Heart right ventricle (tissue), 16 donors: Measurements from ENCODE around the gene GREM2. TPM values are rescaled to one million over a fixed set of nuclear protein-coding genes. Genes with fewer than 3 reads are reported as not detected.

Experiments
- ATAC-seq, 8 donors: fragments of 200-7000 bp; cut with Tn5 transposase; one replicate each; pipeline ENCODE4 v1.9.1; 2020; ENCODE audit warnings: mild to moderate bottlenecking in 8 of 8, moderate library complexity in 8 of 8, moderate number of reproducible peaks in 1 of 8
- DNase-seq, 2 donors: peaks; one replicate each; pipeline ENCODE4 v3.0.0-alpha.2; 2020
- H3K27ac ChIP-seq, 10 donors: fragments of 200-600 bp; sonication (generic) in 2 of 10; one replicate each; pipeline versions ENCODE4 v1.5.0 to v1.8.0; 2020 to 2022; ENCODE audit warnings: mild to moderate bottlenecking in 3 of 10
- H3K27me3 ChIP-seq, 7 donors: fragments of 200-600 bp; one replicate each; pipeline ENCODE4 v1.8.0; 2021 to 2022; ENCODE audit warnings: mild to moderate bottlenecking in 2 of 7
- H3K36me3 ChIP-seq, 9 donors: fragments of 200-600 bp; sonication (generic) in 1 of 9; one replicate each; pipeline versions ENCODE4 v1.5.0 to v1.8.0; 2020 to 2022; ENCODE audit warnings: mild to moderate bottlenecking in 2 of 9
- H3K4me1 ChIP-seq, 9 donors: fragments of 200-600 bp; sonication (generic) in 1 of 9; one replicate each; pipeline versions ENCODE4 v1.5.0 to v1.8.0; 2020 to 2022; ENCODE audit warnings: mild to moderate bottlenecking in 4 of 9
- H3K4me3 ChIP-seq, 10 donors: fragments of 200-600 bp; sonication (generic) in 2 of 10; one replicate each; pipeline versions ENCODE4 v1.5.0 to v1.8.0; 2020 to 2022; ENCODE audit warnings: mild to moderate bottlenecking in 7 of 10, moderate library complexity in 2 of 10
- H3K9me3 ChIP-seq, 11 donors: fragments of 200-600 bp in 10 of 11; sonication (generic) in 2 of 11; one replicate each; pipeline versions ENCODE4 v1.5.0 to v1.8.0; 2013 to 2022; ENCODE audit warnings: mild to moderate bottlenecking in 2 of 11, control low read depth in 1 of 11, moderate library complexity in 1 of 11
- WGBS, 2 donors: extraction: QIAGEN DNeasy Blood & Tissue Kit; methylation state at CpG; one replicate each; pipeline ENCODE4 v1.1.7; 2013; ENCODE audit warnings: inconsistent platforms in 1 of 2; 5-methylcytosine and 5-hydroxymethylcytosine counted together
- intact Hi-C, 10 donors: fragments of 100-400 bp; cut with DNase I; formaldehyde crosslinking; loops; one replicate each; pipeline versions ENCODE4 v1.11.1 to v1.14.2; 2022
- polyA plus RNA-seq, 2 donors: library from polyadenylated mRNA; stranded (reverse); fragments of 200-250 nt; gene quantifications; one replicate each; pipeline ENCODE4 v1.2.3, GENCODE V29; 2013
- total RNA-seq, 10 donors: library from RNA; stranded (reverse); fragmentation: NEBNext Ultra II Directional in 3 of 10; extraction: Animal tissue kit (Norgen Biotek cat#: 25700) in 3 of 10; gene quantifications; one replicate each; pipeline versions ENCODE4 v1.2.1 to v1.2.4, GENCODE V29; 2021 to 2023
- TF ChIP-seq, protein P1 (sequence below), 9 donors: fragments of 200-600 bp; sonication (generic) in 2 of 9; IDR thresholded peaks; one replicate each; pipeline versions ENCODE4 v1.5.0 to v1.8.0; 2021 to 2022; ENCODE audit warnings: antibody characterized with exemption in 9 of 9, mild to moderate bottlenecking in 5 of 9, moderate library complexity in 1 of 9
- donor health status: Arrhythmogenic right ventricular cardiomyopathy.
- donor health status: ischemic (EF 13 %, LVEDD 7.1; RV severe dilation, severe dysfunction).
- donor health status: healthy with polysubstance abuse.
- donor health status: DM: no; HTN: yes; CAD: no.
- donor health status: DM: no; HTN: no; CAD: no.
- donor health status: ischemic (EF 25% LVEDD 6.9; RV normal size, moderate dysfunction).
- donor health status: ischemic (EF 25% LVEDD 5.7; RV mildly dilated, moderate dysfunction).
- donor health status: healthy.
- donor health status: DM: yes; HTN: yes; CAD: no.
- donor health status: Ischemic cardiomyopathy.
- donor health status: ischemic (EF 35%, LVEDD 5.7; RV mildly dilated, moderate dysfunction).
- donor health status: nonischemic (EF 11% LVEDD 7.7; RV severe dilation, severe dysfunction).
- donor health status: DM: yes; HTN: yes; CAD: no.
- donor health status: PGD.
- donor health status: ischemic (EF 29% LVEDD 5.4; RV normal size, mild dysfunction).
- donor health status: nonischemic (EF 23%, LVEDD 6.1; RV moderate dilation, normal function).

The GREM2 gene
- total and polyA plus RNA-seq, 12 donors: 0.01 to 0.25 (median 0.18) TPM; not detected in 8

DNA sequence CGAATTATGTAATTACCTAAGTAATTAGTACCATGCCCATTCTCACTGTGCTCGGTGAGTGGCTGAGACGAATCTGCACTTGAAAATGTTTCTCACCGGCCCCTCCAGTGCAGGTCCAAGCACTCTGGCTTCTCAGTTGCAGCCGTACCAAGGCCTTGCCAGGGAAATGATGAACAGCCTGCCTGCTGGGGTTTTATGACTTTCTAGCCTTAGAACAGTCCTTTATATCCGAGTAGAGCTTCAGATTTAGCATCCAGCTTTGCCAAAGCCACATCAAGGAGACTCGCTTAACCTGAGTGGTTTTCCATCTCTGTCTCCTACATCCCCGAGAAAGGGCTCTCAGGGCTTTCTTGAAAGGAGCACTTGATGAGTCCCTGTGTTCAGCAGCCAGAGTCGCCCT lies 83.4 kb downstream of the GREM2 start:
- H3K27ac ChIP-seq: no peak overlapping the region
- H3K9me3 ChIP-seq: no peaks in the 10 kb centered on the region
- no peaks in the 10 kb centered on the region for H3K27me3 ChIP-seq
- peaks cover 0 to 9% (median 0%) of the 10 kb centered on the region in 9 donors for H3K4me1 ChIP-seq
- H3K4me3 ChIP-seq: no peak overlapping the region
- ATAC-seq (no peak), DNase-seq (no peak)
- intact Hi-C loops: no loop called here
- WGBS, 2 donors: 81 to 84% methylated on average over 9 of the region's 9 CpGs
- no peaks in the 10 kb centered on the region for H3K36me3 ChIP-seq
- TF ChIP-seq, protein P1, sequence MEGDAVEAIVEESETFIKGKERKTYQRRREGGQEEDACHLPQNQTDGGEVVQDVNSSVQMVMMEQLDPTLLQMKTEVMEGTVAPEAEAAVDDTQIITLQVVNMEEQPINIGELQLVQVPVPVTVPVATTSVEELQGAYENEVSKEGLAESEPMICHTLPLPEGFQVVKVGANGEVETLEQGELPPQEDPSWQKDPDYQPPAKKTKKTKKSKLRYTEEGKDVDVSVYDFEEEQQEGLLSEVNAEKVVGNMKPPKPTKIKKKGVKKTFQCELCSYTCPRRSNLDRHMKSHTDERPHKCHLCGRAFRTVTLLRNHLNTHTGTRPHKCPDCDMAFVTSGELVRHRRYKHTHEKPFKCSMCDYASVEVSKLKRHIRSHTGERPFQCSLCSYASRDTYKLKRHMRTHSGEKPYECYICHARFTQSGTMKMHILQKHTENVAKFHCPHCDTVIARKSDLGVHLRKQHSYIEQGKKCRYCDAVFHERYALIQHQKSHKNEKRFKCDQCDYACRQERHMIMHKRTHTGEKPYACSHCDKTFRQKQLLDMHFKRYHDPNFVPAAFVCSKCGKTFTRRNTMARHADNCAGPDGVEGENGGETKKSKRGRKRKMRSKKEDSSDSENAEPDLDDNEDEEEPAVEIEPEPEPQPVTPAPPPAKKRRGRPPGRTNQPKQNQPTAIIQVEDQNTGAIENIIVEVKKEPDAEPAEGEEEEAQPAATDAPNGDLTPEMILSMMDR (IDR thresholded peaks at IDR 0.05): no peak

DNA sequence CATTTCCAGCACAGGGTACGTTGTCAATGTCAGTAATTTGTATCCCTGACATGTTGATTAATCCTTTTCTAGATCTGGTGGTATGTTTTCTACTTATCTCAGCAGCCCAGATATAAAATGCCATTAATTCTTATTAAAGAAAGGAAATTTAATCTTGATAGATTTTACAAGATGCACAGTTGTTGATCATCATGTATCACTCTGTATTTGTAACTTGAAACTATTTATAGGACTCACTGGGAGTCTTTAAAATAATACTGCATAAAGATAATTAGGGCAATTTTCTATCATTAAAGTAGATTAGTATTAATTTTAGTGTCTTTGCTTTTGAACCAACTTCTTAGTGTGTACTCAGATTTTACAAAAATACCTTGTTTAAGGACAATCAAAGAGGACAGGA lies 84.9 kb downstream of the GREM2 start:
- no peaks in the 10 kb centered on the region for H3K36me3 ChIP-seq
- H3K4me3 ChIP-seq: no peak overlapping the region
- intact Hi-C loops: no loop called here
- 50 to 75% methylated on average over 1 of the region's 1 CpG for WGBS, 2 donors
- ATAC-seq: no peak
- H3K4me1 ChIP-seq: peaks cover 0 to 9% (median 0%) of the 10 kb centered on the region in 9 donors
- no peaks in the 10 kb centered on the region for H3K9me3 ChIP-seq
- DNase-seq: no peak
- no peak overlapping the region for H3K27ac ChIP-seq
- no peaks in the 10 kb centered on the region for H3K27me3 ChIP-seq
- TF ChIP-seq, protein P1 (IDR thresholded peaks at IDR 0.05): no peak

DNA sequence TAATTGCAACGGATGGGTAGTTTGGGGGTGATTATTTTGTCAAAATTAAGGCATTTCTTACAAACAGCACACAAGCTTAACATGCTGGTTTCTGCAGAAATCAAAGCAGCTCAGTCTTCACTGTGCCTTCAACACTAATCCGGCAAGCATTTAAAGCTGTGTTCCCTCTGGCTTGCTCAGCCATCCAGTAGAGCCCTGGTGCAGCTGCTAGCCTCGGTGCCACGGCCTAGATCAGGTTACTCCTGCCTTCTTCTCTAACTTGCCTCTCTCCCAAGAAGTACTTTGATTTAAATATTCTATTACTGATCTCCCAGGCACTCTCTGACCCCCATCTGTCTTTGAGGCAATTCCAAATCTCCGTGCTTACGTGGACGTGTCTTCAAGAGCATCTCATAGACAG lies 85.6 kb downstream of the GREM2 start:
- 62 to 73% methylated on average over 7 of the region's 7 CpGs for WGBS, 2 donors
- Histone ChIP-seq H3K9me3 (no peaks in the 10 kb centered on the region), H3K27ac (no peak overlapping the region), H3K4me3 (no peak overlapping the region), H3K27me3 (no peaks in the 10 kb centered on the region), H3K4me1 (peaks cover 0 to 9% (median 0%) of the 10 kb centered on the region in 9 donors), H3K36me3 (no peaks in the 10 kb centered on the region)
- ATAC-seq: no peak
- intact Hi-C loops: no loop called here
- TF ChIP-seq, protein P1 (IDR thresholded peaks at IDR 0.05): no peak
- DNase-seq: no peak

DNA sequence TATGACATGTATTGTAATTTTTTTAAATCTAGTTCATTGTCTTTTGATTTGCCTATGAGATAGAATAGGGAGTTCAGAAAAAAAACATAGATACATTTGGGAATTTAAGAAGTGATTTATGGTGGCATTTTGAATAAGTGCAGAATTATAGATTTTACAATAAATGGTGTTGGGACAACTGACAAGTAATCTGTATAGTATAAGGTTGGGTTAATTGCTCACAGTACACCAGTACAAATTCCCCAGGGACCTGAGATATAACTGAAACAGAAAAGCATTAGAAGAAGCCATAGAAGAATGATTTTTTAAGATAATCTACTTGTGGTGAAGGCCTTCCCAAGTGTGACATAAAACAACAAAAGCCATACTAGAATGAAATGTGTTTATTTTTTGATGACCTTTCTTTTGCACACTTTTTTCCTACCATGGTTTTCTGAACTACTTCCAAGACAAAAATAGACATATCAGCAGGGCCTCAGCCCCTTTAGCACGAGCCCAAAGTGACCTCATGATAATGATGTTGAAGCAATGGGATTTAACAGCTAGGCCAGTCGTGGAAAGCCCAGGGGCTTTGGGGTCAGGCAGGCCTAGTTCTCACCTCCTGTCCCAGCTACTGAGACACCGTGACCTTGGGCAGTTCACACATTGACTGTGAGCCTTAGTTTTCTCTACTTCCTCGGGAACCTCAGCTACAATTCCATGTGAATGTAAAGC lies 87.4 kb downstream of the GREM2 start:
- intact Hi-C loops: no loop called here
- peak in 5 of 8 donors; percentile 19 to 65 (median 34) for ATAC-seq
- TF ChIP-seq, protein P1 (IDR thresholded peaks at IDR 0.05): no peak
- Histone ChIP-seq H3K27me3 (no peaks in the 10 kb centered on the region), H3K4me3 (no peak overlapping the region), H3K4me1 (peaks cover 0 to 9% (median 0%) of the 10 kb centered on the region in 9 donors), H3K9me3 (no peaks in the 10 kb centered on the region), H3K36me3 (no peaks in the 10 kb centered on the region), H3K27ac (no peak overlapping the region)
- 38 to 40% methylated on average over 4 of the region's 4 CpGs for WGBS, 2 donors
- DNase-seq: no peak
